ENCODE measurements around the gene GPS1. TPM values are rescaled to one million over a fixed set of nuclear protein-coding genes. Genes with fewer than 3 reads are reported as not detected.

Gene GPS1
- total RNA-seq, 2 experiments from 2014 or later = 82.7 to 88.6 TPM

- H3K36me3 Mint-ChIP-seq (ENCODE audit: low read depth) = peaks cover 9% of the 10 kb centered on the region
- H3K4me1 Mint-ChIP-seq (ENCODE audit: low read depth) = no peaks in the 10 kb centered on the region
- ChIA-PET POLR2A (interaction anchor here (2.0 to 3.0 kb wide), 2 partner anchors 10 to 14 kb away, joined by 6 to 18 read pairs; partner anchors contain the start of gene DUS1L), CTCF (no interaction called here)
- no peak for DNase-seq
- ATAC-seq = no peak
- no peak overlapping the region for H3K4me3 Mint-ChIP-seq
- intact Hi-C loops (cut with micrococcal nuclease) = no loop called here
- H3K27me3 Mint-ChIP-seq = no peaks in the 10 kb centered on the region
- no peaks in the 10 kb centered on the region for H3K9me3 Mint-ChIP-seq
- no peak overlapping the region for H3K27ac Mint-ChIP-seq
- no peak for TF ChIP-seq CTCF (IDR thresholded peaks at IDR 0.05)
Measured at GRCh38 chr17:82079001-82079677, 27.4 kb downstream of the GPS1 start.

- peaks cover 12% of the 10 kb centered on the region for H3K36me3 Mint-ChIP-seq (ENCODE audit: low read depth)
- intact Hi-C loops (cut with micrococcal nuclease) = no loop called here
- ChIA-PET POLR2A (interaction anchor here (1.1 to 3.0 kb wide), 5 partner anchors 9 to 45 kb away, joined by 3 to 18 read pairs (median 5); partner anchors contain the start of gene DUS1L), CTCF (no interaction called here)
- DNase-seq = no peak
- no peak for ATAC-seq
- H3K9me3 Mint-ChIP-seq = no peaks in the 10 kb centered on the region
- H3K4me1 Mint-ChIP-seq (ENCODE audit: low read depth) = no peaks in the 10 kb centered on the region
- no peak for TF ChIP-seq CTCF (IDR thresholded peaks at IDR 0.05)
- no peak overlapping the region for H3K4me3 Mint-ChIP-seq
- no peak overlapping the region for H3K27ac Mint-ChIP-seq
- no peaks in the 10 kb centered on the region for H3K27me3 Mint-ChIP-seq
Measured at GRCh38 chr17:82080048-82080788, 28.5 kb downstream of the GPS1 start.

GRCh38 chr17:82080789-82081464, 29.2 kb downstream of the GPS1 start:
- no peak for TF ChIP-seq CTCF (IDR thresholded peaks at IDR 0.05)
- intact Hi-C loops (cut with micrococcal nuclease) = no loop called here
- H3K27me3 Mint-ChIP-seq = no peaks in the 10 kb centered on the region
- ChIA-PET CTCF (no interaction called here), POLR2A (interaction anchor here (1.1 to 3.0 kb wide), 5 partner anchors 9 to 46 kb away, joined by 3 to 18 read pairs (median 5); partner anchors contain the start of gene DUS1L)
- no peaks in the 10 kb centered on the region for H3K4me1 Mint-ChIP-seq (ENCODE audit: low read depth)
- no peak for DNase-seq
- no peak overlapping the region for H3K4me3 Mint-ChIP-seq
- H3K9me3 Mint-ChIP-seq = no peaks in the 10 kb centered on the region
- no peak for ATAC-seq
- no peak overlapping the region for H3K27ac Mint-ChIP-seq
- H3K36me3 Mint-ChIP-seq (ENCODE audit: low read depth) = peaks cover 12% of the 10 kb centered on the region

- Mint-ChIP-seq H3K36me3 (ENCODE audit: low read depth) (peaks cover 12% of the 10 kb centered on the region), H3K4me1 (ENCODE audit: low read depth) (no peaks in the 10 kb centered on the region), H3K27ac (no peak overlapping the region), H3K9me3 (no peaks in the 10 kb centered on the region), H3K27me3 (no peaks in the 10 kb centered on the region), H3K4me3 (no peak overlapping the region)
- intact Hi-C loops (cut with micrococcal nuclease) = no loop called here
- no peak for TF ChIP-seq CTCF (IDR thresholded peaks at IDR 0.05)
- ChIA-PET CTCF (no interaction called here), POLR2A (interaction anchor here (1.1 to 3.0 kb wide), 3 partner anchors 8 to 46 kb away, joined by 3 to 18 read pairs (median 5); no protein-coding TSS in a partner anchor)
- no peak for ATAC-seq
- no peak for DNase-seq
Measured at GRCh38 chr17:82081546-82081945, 29.8 kb downstream of the GPS1 start.
